ENCODE results near the gene KXD1.
A peak's percentile ranks its signal among the peaks of the same experiment; 100 is the strongest.
"Not testable (repeated sequence)": the region's sequence is repeated elsewhere in the genome, so short reads cannot be mapped to it uniquely, and the experiment has no call there.

The KXD1 gene

GRCh38 chr19:18557411-18558201, at the start of gene KXD1:
TSS of gene KXD1 (plus strand) at chr19:18557870. CDS start at chr19:18562057, 4,187 bp downstream.
- no peak for FAIRE-seq

- FAIRE-seq: no peak
Measured at GRCh38 chr19:18508585-18508984, 49.1 kb upstream of the KXD1 start.

- FAIRE-seq: no peak
Measured at GRCh38 chr19:18510216-18510615, 47.5 kb upstream of the KXD1 start.

GRCh38 chr19:18513868-18514267, 43.8 kb upstream of the KXD1 start:
- FAIRE-seq: no peak

GRCh38 chr19:18514800-18515682, 42.6 kb upstream of the KXD1 start:
- FAIRE-seq: no peak

GRCh38 chr19:18515959-18516358, 41.7 kb upstream of the KXD1 start:
- FAIRE-seq: no peak

- no peak for FAIRE-seq
Measured at GRCh38 chr19:18517606-18518005, 40.1 kb upstream of the KXD1 start.

- FAIRE-seq: no peak
Measured at GRCh38 chr19:18518639-18519038, 39.0 kb upstream of the KXD1 start.

- FAIRE-seq: no peak
Measured at GRCh38 chr19:18519962-18520847, 37.5 kb upstream of the KXD1 start.

GRCh38 chr19:18520848-18521691, 36.6 kb upstream of the KXD1 start:
- FAIRE-seq: no peak

- no peak for FAIRE-seq
Measured at GRCh38 chr19:18521692-18522123, 36.0 kb upstream of the KXD1 start, which contains the start of gene ELL. TSS of gene ELL (minus strand) at chr19:18522070. CDS start at chr19:18522055, 15 bp downstream.

GRCh38 chr19:18522124-18522861, 35.4 kb upstream of the KXD1 start:
- peak; percentile 87 for FAIRE-seq

- FAIRE-seq: not testable (repeated sequence)
Measured at GRCh38 chr19:18522862-18523440, 34.7 kb upstream of the KXD1 start.

- no peak for FAIRE-seq
Measured at GRCh38 chr19:18523841-18524240, 33.8 kb upstream of the KXD1 start.

GRCh38 chr19:18526316-18526715, 31.4 kb upstream of the KXD1 start:
- no peak for FAIRE-seq

GRCh38 chr19:18529782-18530181, 27.9 kb upstream of the KXD1 start:
- no peak for FAIRE-seq

- no peak for FAIRE-seq
Measured at GRCh38 chr19:18531485-18531884, 26.2 kb upstream of the KXD1 start.

GRCh38 chr19:18532168-18532890, 25.3 kb upstream of the KXD1 start:
- no peak for FAIRE-seq

- FAIRE-seq: no peak
Measured at GRCh38 chr19:18533058-18533457, 24.6 kb upstream of the KXD1 start.

- no peak for FAIRE-seq
Measured at GRCh38 chr19:18536475-18536874, 21.2 kb upstream of the KXD1 start.
